HG02938 (cell line): ENCODE measurements around the gene TRIM56.
"Not testable (repeated sequence)": the region's sequence is repeated elsewhere in the genome, so short reads cannot be mapped to it uniquely, and the experiment has no call there.

ENCODE experiments used
- ATAC-seq: cut with Tn5 transposase; IDR thresholded peaks from one replicate; pipeline ENCODE4 v1.9.1; 2021; ENCODE audit warnings: mild to moderate bottlenecking, moderate library complexity; ENCODE audit not compliant: unreplicated experiment

Gene TRIM56

GRCh38 chr7:101129603-101130117 is 44.4 kb downstream of the TRIM56 start:
- ATAC-seq, result no peak

- not testable (repeated sequence) for ATAC-seq
Observed at GRCh38 chr7:101132626-101133600, 47.6 kb downstream of the TRIM56 start.

GRCh38 chr7:101133621-101134398 is 48.5 kb downstream of the TRIM56 start:
- ATAC-seq, result no peak

GRCh38 chr7:101134399-101134980 is 49.2 kb downstream of the TRIM56 start:
- ATAC-seq, result no peak

- no peak for ATAC-seq
Observed at GRCh38 chr7:101137651-101138212, 52.5 kb downstream of the TRIM56 start.

GRCh38 chr7:101138213-101138870 is 53.1 kb downstream of the TRIM56 start:
- ATAC-seq, result peak; percentile 64

GRCh38 chr7:101140339-101140699 is 55.0 kb downstream of the TRIM56 start:
- ATAC-seq, result no peak

- ATAC-seq, result no peak
Observed at GRCh38 chr7:101140746-101141382, 55.6 kb downstream of the TRIM56 start.
